ENCODE measurements around the gene ELOVL4.

ELOVL4 gene

DNA sequence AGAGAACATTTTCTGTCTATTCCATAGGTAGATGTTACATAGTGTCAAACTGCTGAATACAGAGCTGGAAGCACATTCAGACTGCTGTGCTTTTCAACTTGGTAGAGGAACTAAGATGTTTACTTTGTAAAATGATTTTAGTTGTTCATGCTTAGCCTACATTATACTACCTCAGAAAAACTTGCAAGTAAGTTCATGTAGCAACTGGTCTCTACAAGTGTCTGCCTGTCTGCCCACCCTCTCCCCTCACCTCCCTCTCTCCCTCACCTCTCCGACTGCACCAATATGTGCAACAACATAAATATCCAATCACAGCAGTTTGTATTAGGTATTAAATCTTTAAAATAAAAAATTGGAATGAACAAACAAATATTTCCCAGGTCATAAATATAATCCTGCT, 25.3 kb downstream of the ELOVL4 start:
- H3K4me3 ChIP-seq (ENCODE audit: severe bottlenecking): no peak overlapping the region
- no peak overlapping the region for H3K27ac ChIP-seq (ENCODE audit: poor library complexity, severe bottlenecking)
- no peaks in the 10 kb centered on the region for H3K4me1 ChIP-seq (ENCODE audit: insufficient read depth, poor library complexity, severe bottlenecking)
- no peaks in the 10 kb centered on the region for H3K27me3 ChIP-seq (ENCODE audit: insufficient read depth, poor library complexity, severe bottlenecking)
- ATAC-seq (ENCODE audit: low read depth) (no peak), DNase-seq (ENCODE audit: low spot score) (no peak)
- no peak for TF ChIP-seq CTCF (IDR thresholded peaks at IDR 0.05; ENCODE audit: poor library complexity, severe bottlenecking)
- H3K9me3 ChIP-seq (ENCODE audit: severe bottlenecking): no peaks in the 10 kb centered on the region
- H3K36me3 ChIP-seq (ENCODE audit: low read depth): no peaks in the 10 kb centered on the region; the same call in 1 of the 2 replicates

- no peak overlapping the region for H3K4me3 ChIP-seq (ENCODE audit: severe bottlenecking)
- no peaks in the 10 kb centered on the region for H3K9me3 ChIP-seq (ENCODE audit: severe bottlenecking)
- H3K4me1 ChIP-seq (ENCODE audit: insufficient read depth, poor library complexity, severe bottlenecking): no peaks in the 10 kb centered on the region
- no peaks in the 10 kb centered on the region for H3K36me3 ChIP-seq (ENCODE audit: low read depth)
- no peak overlapping the region for H3K27ac ChIP-seq (ENCODE audit: poor library complexity, severe bottlenecking)
- ATAC-seq (ENCODE audit: low read depth): 0 out of 3 replicates have a peak, but pooled peaks have one; percentile 33
- no peak for TF ChIP-seq CTCF (IDR thresholded peaks at IDR 0.05; ENCODE audit: poor library complexity, severe bottlenecking)
- no peaks in the 10 kb centered on the region for H3K27me3 ChIP-seq (ENCODE audit: insufficient read depth, poor library complexity, severe bottlenecking)
- DNase-seq (ENCODE audit: low spot score): no peak
Measured at GRCh38 chr6:79913369-79913768, 34.0 kb downstream of the ELOVL4 start.

DNA sequence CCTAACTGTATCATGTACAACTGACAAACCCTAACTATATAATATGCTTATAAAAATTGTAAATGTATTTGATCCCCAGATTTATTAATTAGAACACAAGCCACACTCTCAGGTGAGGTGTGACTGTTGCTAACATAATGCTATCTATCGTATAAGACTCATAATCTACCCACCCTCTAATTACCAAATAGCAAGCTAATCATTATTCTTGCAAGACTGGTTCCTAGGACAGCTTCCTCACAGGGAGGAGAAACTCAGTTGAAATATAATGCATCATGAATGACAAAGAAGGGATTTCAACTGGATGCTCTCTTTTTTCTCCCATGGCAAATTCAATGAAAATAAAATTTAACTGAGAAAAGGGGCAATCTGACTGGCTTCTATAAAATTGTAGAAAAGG, 35.4 kb downstream of the ELOVL4 start:
- H3K36me3 ChIP-seq (ENCODE audit: low read depth): no peaks in the 10 kb centered on the region
- H3K4me3 ChIP-seq (ENCODE audit: severe bottlenecking): no peak overlapping the region
- DNase-seq (ENCODE audit: low spot score) (no peak), ATAC-seq (ENCODE audit: low read depth) (no peak)
- no peak for TF ChIP-seq CTCF (IDR thresholded peaks at IDR 0.05; ENCODE audit: poor library complexity, severe bottlenecking)
- H3K27ac ChIP-seq (ENCODE audit: poor library complexity, severe bottlenecking): no peak overlapping the region
- H3K9me3 ChIP-seq (ENCODE audit: severe bottlenecking): no peaks in the 10 kb centered on the region
- no peaks in the 10 kb centered on the region for H3K27me3 ChIP-seq (ENCODE audit: insufficient read depth, poor library complexity, severe bottlenecking)
- H3K4me1 ChIP-seq (ENCODE audit: insufficient read depth, poor library complexity, severe bottlenecking): no peaks in the 10 kb centered on the region

GRCh38 chr6:79909517-79909916, 37.8 kb downstream of the ELOVL4 start:
- Histone ChIP-seq H3K4me3 (ENCODE audit: severe bottlenecking) (no peak overlapping the region), H3K9me3 (ENCODE audit: severe bottlenecking) (no peaks in the 10 kb centered on the region), H3K36me3 (ENCODE audit: low read depth) (no peaks in the 10 kb centered on the region), H3K27me3 (ENCODE audit: insufficient read depth, poor library complexity, severe bottlenecking) (no peaks in the 10 kb centered on the region), H3K27ac (ENCODE audit: poor library complexity, severe bottlenecking) (no peak overlapping the region), H3K4me1 (ENCODE audit: insufficient read depth, poor library complexity, severe bottlenecking) (no peaks in the 10 kb centered on the region)
- ATAC-seq (ENCODE audit: low read depth): no peak
- TF ChIP-seq CTCF (IDR thresholded peaks at IDR 0.05; ENCODE audit: poor library complexity, severe bottlenecking): no peak
- DNase-seq (ENCODE audit: low spot score): no peak

- ATAC-seq (ENCODE audit: low read depth) (no peak), DNase-seq (ENCODE audit: low spot score) (no peak)
- Histone ChIP-seq H3K4me3 (ENCODE audit: severe bottlenecking) (no peak overlapping the region), H3K9me3 (ENCODE audit: severe bottlenecking) (no peaks in the 10 kb centered on the region), H3K4me1 (ENCODE audit: insufficient read depth, poor library complexity, severe bottlenecking) (no peaks in the 10 kb centered on the region), H3K27me3 (ENCODE audit: insufficient read depth, poor library complexity, severe bottlenecking) (no peaks in the 10 kb centered on the region), H3K27ac (ENCODE audit: poor library complexity, severe bottlenecking) (no peak overlapping the region), H3K36me3 (ENCODE audit: low read depth) (no peaks in the 10 kb centered on the region)
- no peak for TF ChIP-seq CTCF (IDR thresholded peaks at IDR 0.05; ENCODE audit: poor library complexity, severe bottlenecking)
Measured at GRCh38 chr6:79902046-79902445, 45.3 kb downstream of the ELOVL4 start.
